Neural progenitor cell (in vitro differentiated cells): ENCODE measurements around the gene RPS15A. TPM values are rescaled to one million over a fixed set of nuclear protein-coding genes. Genes with fewer than 3 reads are reported as not detected.

Source experiments
- DNase-seq: peaks from one replicate; pipeline ENCODE4 v3.0.0-alpha.2; 2016; ENCODE audit warnings: low spot score
- H2AFZ ChIP-seq: fragments of 200-600 bp; sonication (generic); replicated peaks from 2 replicates; pipeline ENCODE4 v1.6.1; 2016; ENCODE audit warnings: antibody characterized with exemption
- H3F3A ChIP-seq: fragments of 200-600 bp; sonication (generic); 2 replicates; pipeline ENCODE4 v1.6.1; 2016; ENCODE audit warnings: antibody characterized with exemption, low read depth
- H3K27ac ChIP-seq: fragments of 200-600 bp; sonication (generic); 2 replicates; pipeline ENCODE4 v1.5.1; 2016; ENCODE audit warnings: mild to moderate bottlenecking
- H3K27me3 ChIP-seq: fragments of 200-600 bp; sonication (generic); 2 replicates; pipeline ENCODE4 v1.6.1; 2016; ENCODE audit warnings: mild to moderate bottlenecking, moderate library complexity
- H3K36me3 ChIP-seq: fragments of 200-600 bp; sonication (generic); 2 replicates; pipeline ENCODE4 v1.5.1; 2016
- H3K4me1 ChIP-seq: fragments of 200-600 bp; sonication (generic); 2 replicates; pipeline ENCODE4 v1.6.1; 2016; ENCODE audit warnings: mixed run types
- H3K4me2 ChIP-seq: fragments of 200-600 bp; sonication (generic); 2 replicates; pipeline ENCODE4 v1.6.1; 2016
- H3K4me3 ChIP-seq: fragments of 200-600 bp; sonication (generic); 2 replicates; pipeline ENCODE4 v1.5.1; 2016
- H3K79me2 ChIP-seq: fragments of 200-600 bp; sonication (generic); 2 replicates; pipeline ENCODE4 v1.6.1; 2016; ENCODE audit warnings: low read depth
- H3K9ac ChIP-seq: fragments of 200-600 bp; sonication (generic); 2 replicates; pipeline ENCODE4 v1.6.1; 2016
- H3K9me3 ChIP-seq: fragments of 200-600 bp; sonication (generic); 2 replicates; pipeline ENCODE4 v1.5.1; 2016; ENCODE audit warnings: low read depth
- H4K20me1 ChIP-seq: fragments of 200-600 bp; sonication (generic); 2 replicates; pipeline ENCODE4 v1.6.1; 2016; ENCODE audit warnings: low read depth
- H3K27ac Mint-ChIP-seq: 3 replicates; pipeline ENCODE4 v1.8.0; 2021; ENCODE audit warnings: mixed read lengths
- H3K27me3 Mint-ChIP-seq: 2 replicates; pipeline ENCODE4 v1.8.0; 2022; ENCODE audit warnings: low read depth, mild to moderate bottlenecking, inconsistent platforms, moderate library complexity, mixed read lengths; ENCODE audit not compliant: insufficient read depth
- H3K36me3 Mint-ChIP-seq: 3 replicates; pipeline ENCODE4 v1.8.0; 2021; ENCODE audit warnings: mixed read lengths
- H3K4me1 Mint-ChIP-seq: 3 replicates; pipeline ENCODE4 v1.8.0; 2021; ENCODE audit warnings: mixed read lengths
- H3K4me3 Mint-ChIP-seq: 3 replicates; pipeline ENCODE4 v1.8.0; 2021; ENCODE audit warnings: mild to moderate bottlenecking, moderate library complexity, mixed read lengths
- H3K9me3 Mint-ChIP-seq: 3 replicates; pipeline ENCODE4 v1.8.0; 2020; ENCODE audit warnings: mixed read lengths
- EZH2 ChIP-seq: fragments of 200-600 bp; sonication (generic); IDR thresholded peaks from 2 replicates; pipeline ENCODE4 v1.6.1; 2017; ENCODE audit warnings: antibody characterized with exemption, mild to moderate bottlenecking, moderate library complexity
- EZH2phosphoT487 ChIP-seq: fragments of 200-600 bp; sonication (generic); IDR thresholded peaks from 2 replicates; pipeline ENCODE4 v1.6.1; 2017; ENCODE audit warnings: antibody characterized with exemption
- total RNA-seq: library from RNA; depleted of rRNA; stranded (reverse); fragments of >200 nt; gene quantifications from 2 replicates; pipeline ENCODE4 v1.2.3, GENCODE V29; 2015; ENCODE audit warnings: low replicate concordance
- TF ChIP-seq, protein P1 (sequence below): fragments of 200-600 bp; sonication (generic); IDR thresholded peaks from 2 replicates; pipeline ENCODE4 v1.5.1; 2017; ENCODE audit warnings: antibody characterized with exemption, mild to moderate bottlenecking

RPS15A gene
- total RNA-seq, result 3,933 and 4,863 TPM in 2 replicates

GRCh38 chr16:18789850-18790706, at the start of gene RPS15A:
Gene RPS15A (minus strand): TSS chr16:18790334. CDS start chr16:18789113, 1,221 bp downstream.
- Mint-ChIP-seq H3K27ac (peak within 1 kb of the TSS; percentile 88), H3K4me1 (peaks cover 36% of the 10 kb centered on the region), H3K4me3 (peak within 1 kb of the TSS; percentile 93), H3K27me3 (peaks cover 3% of the 10 kb centered on the region), H3K36me3 (peaks cover 49% of the 10 kb centered on the region), H3K9me3 (no peaks in the 10 kb centered on the region)
- Histone ChIP-seq H3K9ac (peak within 1 kb of the TSS; percentile 99), H3K4me2 (peak within 1 kb of the TSS; percentile 99), H4K20me1 (peaks cover 50% of the 10 kb centered on the region), H3K79me2 (peaks cover 68% of the 10 kb centered on the region), H3K36me3 (peaks cover 34% of the 10 kb centered on the region), H3K27me3 (no peaks in the 10 kb centered on the region), H3F3A (peaks cover 94% of the 10 kb centered on the region), H2AFZ (peak within 1 kb of the TSS; percentile 95), H3K4me3 (peak within 1 kb of the TSS; percentile 94), H3K9me3 (no peaks in the 10 kb centered on the region), H3K4me1 (peaks cover 26% of the 10 kb centered on the region), H3K27ac (peak within 1 kb of the TSS; percentile 87)
- peak; percentile 37 for TF ChIP-seq EZH2
- no peak for TF ChIP-seq EZH2phosphoT487
- TF ChIP-seq, protein P1, sequence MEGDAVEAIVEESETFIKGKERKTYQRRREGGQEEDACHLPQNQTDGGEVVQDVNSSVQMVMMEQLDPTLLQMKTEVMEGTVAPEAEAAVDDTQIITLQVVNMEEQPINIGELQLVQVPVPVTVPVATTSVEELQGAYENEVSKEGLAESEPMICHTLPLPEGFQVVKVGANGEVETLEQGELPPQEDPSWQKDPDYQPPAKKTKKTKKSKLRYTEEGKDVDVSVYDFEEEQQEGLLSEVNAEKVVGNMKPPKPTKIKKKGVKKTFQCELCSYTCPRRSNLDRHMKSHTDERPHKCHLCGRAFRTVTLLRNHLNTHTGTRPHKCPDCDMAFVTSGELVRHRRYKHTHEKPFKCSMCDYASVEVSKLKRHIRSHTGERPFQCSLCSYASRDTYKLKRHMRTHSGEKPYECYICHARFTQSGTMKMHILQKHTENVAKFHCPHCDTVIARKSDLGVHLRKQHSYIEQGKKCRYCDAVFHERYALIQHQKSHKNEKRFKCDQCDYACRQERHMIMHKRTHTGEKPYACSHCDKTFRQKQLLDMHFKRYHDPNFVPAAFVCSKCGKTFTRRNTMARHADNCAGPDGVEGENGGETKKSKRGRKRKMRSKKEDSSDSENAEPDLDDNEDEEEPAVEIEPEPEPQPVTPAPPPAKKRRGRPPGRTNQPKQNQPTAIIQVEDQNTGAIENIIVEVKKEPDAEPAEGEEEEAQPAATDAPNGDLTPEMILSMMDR, result no peak
- DNase-seq, result peak; percentile 97

DNA sequence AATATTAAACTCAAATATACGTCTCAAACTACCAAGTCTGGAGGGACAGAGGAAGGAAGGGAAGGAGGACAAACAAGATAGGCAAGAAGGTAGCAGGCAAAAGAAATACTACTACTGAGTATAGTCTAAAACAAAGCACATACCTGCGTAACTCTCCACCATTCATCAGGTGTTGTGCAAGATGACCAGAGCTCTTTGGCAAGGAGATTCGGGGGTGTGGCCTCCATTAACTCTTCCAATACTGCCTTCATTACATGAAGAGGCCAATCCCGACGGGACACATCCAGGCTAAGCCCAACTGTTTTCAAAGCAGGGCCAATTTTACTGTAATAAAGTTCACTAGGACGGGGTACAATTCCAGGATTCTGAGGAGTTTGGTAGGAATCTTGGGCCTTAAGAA, 49.4 kb upstream of the RPS15A start:
- peaks cover 59% of the 10 kb centered on the region for H3K36me3 Mint-ChIP-seq

GRCh38 chr16:18836702-18837101, 46.6 kb upstream of the RPS15A start:
- H3K9me3 Mint-ChIP-seq, result no peaks in the 10 kb centered on the region
- H3K4me1 Mint-ChIP-seq, result peaks cover 14% of the 10 kb centered on the region
- H3K27me3 ChIP-seq, result no peaks in the 10 kb centered on the region

More for the DNA sequence above, 49.4 kb upstream of the RPS15A start:
- TF ChIP-seq EZH2 (no peak), EZH2phosphoT487 (no peak)
- TF ChIP-seq, protein P1, result no peak
- no peaks in the 10 kb centered on the region for H3K9me3 ChIP-seq
- H3F3A ChIP-seq, result peaks cover 11% of the 10 kb centered on the region
- H3K27ac ChIP-seq, result peak overlapping the region; percentile 23
- no peak overlapping the region for H3K9ac ChIP-seq
- Mint-ChIP-seq H3K27me3 (no peaks in the 10 kb centered on the region), H3K9me3 (no peaks in the 10 kb centered on the region), H3K27ac (no peak overlapping the region), H3K4me3 (no peak overlapping the region), H3K4me1 (no peaks in the 10 kb centered on the region)
- H3K27me3 ChIP-seq, result no peaks in the 10 kb centered on the region
- H4K20me1 ChIP-seq, result peaks cover 5% of the 10 kb centered on the region
- H2AFZ ChIP-seq, result no peak overlapping the region
- no peak overlapping the region for H3K4me2 ChIP-seq
- H3K4me1 ChIP-seq, result no peaks in the 10 kb centered on the region
- peaks cover 48% of the 10 kb centered on the region for H3K36me3 ChIP-seq
- peaks cover 9% of the 10 kb centered on the region for H3K79me2 ChIP-seq
- DNase-seq, result no peak
- H3K4me3 ChIP-seq, result no peak overlapping the region

More at GRCh38 chr16:18836702-18837101, 46.6 kb upstream of the RPS15A start:
- Histone ChIP-seq H2AFZ (no peak overlapping the region), H3K27ac (no peak overlapping the region), H4K20me1 (peaks cover 15% of the 10 kb centered on the region), H3F3A (peaks cover 31% of the 10 kb centered on the region), H3K9ac (no peak overlapping the region), H3K4me2 (no peak overlapping the region), H3K9me3 (no peaks in the 10 kb centered on the region), H3K79me2 (no peaks in the 10 kb centered on the region), H3K4me1 (peaks cover 15% of the 10 kb centered on the region), H3K4me3 (no peak overlapping the region), H3K36me3 (peaks cover 60% of the 10 kb centered on the region)
- Mint-ChIP-seq H3K27me3 (no peaks in the 10 kb centered on the region), H3K27ac (no peak overlapping the region), H3K4me3 (no peak overlapping the region), H3K36me3 (peaks cover 55% of the 10 kb centered on the region)
- no peak for DNase-seq
- TF ChIP-seq EZH2 (no peak), EZH2phosphoT487 (no peak)
- TF ChIP-seq, protein P1, result no peak
